Fibroblast of the aortic adventitia (primary cell): ENCODE results near the gene CTBP1. TPM values are rescaled to one million over a fixed set of nuclear protein-coding genes. Genes with fewer than 3 reads are reported as not detected.

Source experiments
- DNase-seq: peaks from one replicate; pipeline ENCODE4 v3.0.0-alpha.2; 2010; ENCODE audit warnings: low read depth
- H3K4me3 ChIP-seq: 2 replicates; pipeline ENCODE4 v1.5.1; 2011; ENCODE audit warnings: low read depth, mild to moderate bottlenecking, control low read depth, low read length, moderate library complexity
- CTCF ChIP-seq: IDR thresholded peaks from 2 replicates; pipeline ENCODE4 v1.5.1; 2011; ENCODE audit warnings: mild to moderate bottlenecking, low read length, control low read depth, inconsistent platforms; ENCODE audit not compliant: insufficient read depth
- total RNA-seq: library from RNA; depleted of rRNA; stranded (reverse); fragments of >200 nt; gene quantifications from 2 replicates; pipeline ENCODE4 v1.2.3, GENCODE V29; 2012; ENCODE audit warnings: low replicate concordance

CTBP1 gene
- total RNA-seq, 1 donor: 141 TPM

- DNase-seq: no peak
- TF ChIP-seq CTCF: no peak
- no peak overlapping the region for H3K4me3 ChIP-seq
These were observed 31.6 kb downstream of the CTBP1 start for GRCh38 chr4:1217366-1217765.

- no peak for TF ChIP-seq CTCF
- no peak for DNase-seq
- H3K4me3 ChIP-seq: no peak overlapping the region
These were observed 32.0 kb downstream of the CTBP1 start for GRCh38 chr4:1216869-1217294.

GRCh38 chr4:1216076-1216614 lies 32.8 kb downstream of the CTBP1 start:
- no peak for TF ChIP-seq CTCF
- no peak for DNase-seq

GRCh38 chr4:1215141-1216075 lies 33.5 kb downstream of the CTBP1 start:
- no peak for DNase-seq
- no peak for TF ChIP-seq CTCF
- H3K4me3 ChIP-seq: no peak overlapping the region

More at GRCh38 chr4:1216076-1216614, 32.8 kb downstream of the CTBP1 start:
- no peak overlapping the region for H3K4me3 ChIP-seq

- no peak for TF ChIP-seq CTCF
- DNase-seq: no peak
- no peak overlapping the region for H3K4me3 ChIP-seq
These were observed 34.5 kb downstream of the CTBP1 start for GRCh38 chr4:1214101-1215095.

- DNase-seq: no peak
- H3K4me3 ChIP-seq: no peak overlapping the region
- no peak for TF ChIP-seq CTCF
These were observed 35.5 kb downstream of the CTBP1 start for GRCh38 chr4:1213336-1213995.
